VCaP (cell line): ENCODE measurements around the gene CTNNA2.
"Not testable (repeated sequence)": the region's sequence is repeated elsewhere in the genome, so short reads cannot be mapped to it uniquely, and the experiment has no call there.

Source experiments
- H3K27ac ChIP-seq: fragments of 450-650 bp; 2 replicates; pipeline ENCODE4 v1.5.1; 2017
- CTCF ChIP-seq: fragments of 450-650 bp; conservative IDR thresholded peaks from 2 replicates; pipeline ENCODE4 v1.5.1; 2017; ENCODE audit warnings: mild to moderate bottlenecking, moderate library complexity

CTNNA2 gene

GRCh38 chr2:80136338-80136737 lies 623.5 kb downstream of the CTNNA2 start:
- no peak for TF ChIP-seq CTCF
- no peak overlapping the region for H3K27ac ChIP-seq

- H3K27ac ChIP-seq, result no peak overlapping the region
- no peak for TF ChIP-seq CTCF
Observed at GRCh38 chr2:80139001-80139400, 626.1 kb downstream of the CTNNA2 start.

- H3K27ac ChIP-seq, result no peak overlapping the region
- TF ChIP-seq CTCF, result no peak
Observed at GRCh38 chr2:80141007-80141726, 628.3 kb downstream of the CTNNA2 start.

- no peak overlapping the region for H3K27ac ChIP-seq
- TF ChIP-seq CTCF, result no peak
Observed at GRCh38 chr2:80145499-80145898, 632.6 kb downstream of the CTNNA2 start.

- not testable (repeated sequence) for H3K27ac ChIP-seq
Observed at GRCh38 chr2:80146757-80147156, 633.9 kb downstream of the CTNNA2 start.

DNA sequence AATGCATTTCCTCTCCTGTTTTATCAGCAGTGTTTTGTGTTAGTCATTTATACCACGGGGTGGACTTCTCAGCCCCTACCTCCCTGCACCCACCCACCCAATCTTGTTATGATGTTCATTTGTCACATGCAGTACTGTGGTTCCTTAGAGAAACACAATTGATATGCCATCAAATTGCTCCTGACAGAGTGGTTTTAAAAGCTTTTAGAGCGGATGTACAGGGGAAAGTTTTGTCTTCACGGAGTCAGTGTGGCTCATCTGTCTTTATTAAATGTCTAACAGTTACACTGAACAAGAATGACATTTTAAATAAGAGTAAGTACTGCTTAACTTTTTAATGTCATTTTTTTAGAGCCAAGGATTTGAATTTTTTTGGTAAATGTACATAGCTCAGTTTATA lies 634.8 kb downstream of the CTNNA2 start:
- no peak for TF ChIP-seq CTCF
- H3K27ac ChIP-seq, result no peak overlapping the region

DNA sequence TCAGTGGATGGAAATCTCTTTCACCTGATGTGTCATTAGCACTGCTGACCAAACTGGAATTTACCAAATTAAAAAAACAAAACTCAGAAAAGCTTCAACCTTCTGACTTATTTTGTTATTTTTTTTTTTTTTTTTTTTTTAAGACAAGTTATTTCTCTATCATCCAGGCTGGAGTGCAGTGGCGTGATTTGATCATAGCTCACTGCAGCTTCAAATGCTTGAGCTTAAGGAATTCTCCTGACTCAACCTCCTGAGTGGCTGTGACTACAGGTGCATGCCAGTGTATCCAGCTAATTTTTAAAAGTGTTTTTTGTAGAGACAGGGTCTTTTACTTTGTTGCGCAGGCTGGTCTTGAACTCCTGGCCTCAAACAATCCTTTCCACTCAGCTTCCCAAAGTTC lies 636.1 kb downstream of the CTNNA2 start:
- no peak for TF ChIP-seq CTCF
- no peak overlapping the region for H3K27ac ChIP-seq

GRCh38 chr2:80149991-80150390 lies 637.1 kb downstream of the CTNNA2 start:
- TF ChIP-seq CTCF, result no peak
- no peak overlapping the region for H3K27ac ChIP-seq
